ENCODE data around the gene OSGEP.
"Not testable (repeated sequence)": the region's sequence is repeated elsewhere in the genome, so short reads cannot be mapped to it uniquely, and the experiment has no call there.

GRCh38 chr14:20443650-20444049 lies 11.0 kb downstream of the OSGEP start:
- not testable (repeated sequence) for TF ChIP-seq CTCF, POLR2A, POLR2AphosphoS5 (IDR thresholded peaks at IDR 0.05)
